Heart right ventricle (tissue), 16 donors: ENCODE results near the gene HLA-DOB. TPM values are rescaled to one million over a fixed set of nuclear protein-coding genes. Genes with fewer than 3 reads are reported as not detected.

Source experiments
- ATAC-seq, 8 donors: fragments of 200-7000 bp; cut with Tn5 transposase; one replicate each; pipeline ENCODE4 v1.9.1; 2020; ENCODE audit warnings: mild to moderate bottlenecking in 8 of 8, moderate library complexity in 8 of 8, moderate number of reproducible peaks in 1 of 8
- DNase-seq, 2 donors: peaks; one replicate each; pipeline ENCODE4 v3.0.0-alpha.2; 2020
- H3K27ac ChIP-seq, 10 donors: fragments of 200-600 bp; sonication (generic) in 2 of 10; one replicate each; pipeline versions ENCODE4 v1.5.0 to v1.8.0; 2020 to 2022; ENCODE audit warnings: mild to moderate bottlenecking in 3 of 10
- H3K27me3 ChIP-seq, 7 donors: fragments of 200-600 bp; one replicate each; pipeline ENCODE4 v1.8.0; 2021 to 2022; ENCODE audit warnings: mild to moderate bottlenecking in 2 of 7
- H3K36me3 ChIP-seq, 9 donors: fragments of 200-600 bp; sonication (generic) in 1 of 9; one replicate each; pipeline versions ENCODE4 v1.5.0 to v1.8.0; 2020 to 2022; ENCODE audit warnings: mild to moderate bottlenecking in 2 of 9
- H3K4me1 ChIP-seq, 9 donors: fragments of 200-600 bp; sonication (generic) in 1 of 9; one replicate each; pipeline versions ENCODE4 v1.5.0 to v1.8.0; 2020 to 2022; ENCODE audit warnings: mild to moderate bottlenecking in 4 of 9
- H3K4me3 ChIP-seq, 10 donors: fragments of 200-600 bp; sonication (generic) in 2 of 10; one replicate each; pipeline versions ENCODE4 v1.5.0 to v1.8.0; 2020 to 2022; ENCODE audit warnings: mild to moderate bottlenecking in 7 of 10, moderate library complexity in 2 of 10
- H3K9me3 ChIP-seq, 11 donors: fragments of 200-600 bp in 10 of 11; sonication (generic) in 2 of 11; one replicate each; pipeline versions ENCODE4 v1.5.0 to v1.8.0; 2013 to 2022; ENCODE audit warnings: mild to moderate bottlenecking in 2 of 11, control low read depth in 1 of 11, moderate library complexity in 1 of 11
- CTCF ChIP-seq, 9 donors: fragments of 200-600 bp; sonication (generic) in 2 of 9; IDR thresholded peaks; one replicate each; pipeline versions ENCODE4 v1.5.0 to v1.8.0; 2021 to 2022; ENCODE audit warnings: antibody characterized with exemption in 9 of 9, mild to moderate bottlenecking in 5 of 9, moderate library complexity in 1 of 9
- WGBS, 2 donors: extraction: QIAGEN DNeasy Blood & Tissue Kit; methylation state at CpG; one replicate each; pipeline ENCODE4 v1.1.7; 2013; ENCODE audit warnings: inconsistent platforms in 1 of 2; 5-methylcytosine and 5-hydroxymethylcytosine counted together
- intact Hi-C, 10 donors: fragments of 100-400 bp; cut with DNase I; formaldehyde crosslinking; loops; one replicate each; pipeline versions ENCODE4 v1.11.1 to v1.14.2; 2022
- polyA plus RNA-seq, 2 donors: library from polyadenylated mRNA; stranded (reverse); fragments of 200-250 nt; gene quantifications; one replicate each; pipeline ENCODE4 v1.2.3, GENCODE V29; 2013
- total RNA-seq, 10 donors: library from RNA; stranded (reverse); fragmentation: NEBNext Ultra II Directional in 3 of 10; extraction: Animal tissue kit (Norgen Biotek cat#: 25700) in 3 of 10; gene quantifications; one replicate each; pipeline versions ENCODE4 v1.2.1 to v1.2.4, GENCODE V29; 2021 to 2023
- donor health status: Arrhythmogenic right ventricular cardiomyopathy.
- donor health status: ischemic (EF 13 %, LVEDD 7.1; RV severe dilation, severe dysfunction).
- donor health status: healthy with polysubstance abuse.
- donor health status: DM: no; HTN: yes; CAD: no.
- donor health status: DM: no; HTN: no; CAD: no.
- donor health status: ischemic (EF 25% LVEDD 6.9; RV normal size, moderate dysfunction).
- donor health status: ischemic (EF 25% LVEDD 5.7; RV mildly dilated, moderate dysfunction).
- donor health status: healthy.
- donor health status: DM: yes; HTN: yes; CAD: no.
- donor health status: Ischemic cardiomyopathy.
- donor health status: ischemic (EF 35%, LVEDD 5.7; RV mildly dilated, moderate dysfunction).
- donor health status: nonischemic (EF 11% LVEDD 7.7; RV severe dilation, severe dysfunction).
- donor health status: DM: yes; HTN: yes; CAD: no.
- donor health status: PGD.
- donor health status: ischemic (EF 29% LVEDD 5.4; RV normal size, mild dysfunction).
- donor health status: nonischemic (EF 23%, LVEDD 6.1; RV moderate dilation, normal function).

The HLA-DOB gene
- total and polyA plus RNA-seq, 12 donors: 0.21 to 2.1 (median 0.48) TPM; not detected in 2

- ATAC-seq: no peak
- peak overlapping the region in 8 of 10 donors; percentile 93 to 96 (median 94) for H3K27ac ChIP-seq
- H3K4me3 ChIP-seq: no peak overlapping the region
- no peaks in the 10 kb centered on the region for H3K9me3 ChIP-seq
- 85 to 87% methylated on average over 15 of the region's 15 CpGs for WGBS, 2 donors
- intact Hi-C loops: loop anchor here in 6 of 10 donors (2.0 to 5.0 kb wide), 5 partner anchors 13 to 33 kb away; partner anchors contain the start of genes TAP1 (in 3 of the 6) and PSMB9 (in 1 of the 6)
- peaks cover 0 to 69% (median 34%) of the 10 kb centered on the region in 9 donors for H3K4me1 ChIP-seq
- no peak for DNase-seq
- peaks cover 0 to 58% (median 13%) of the 10 kb centered on the region in 9 donors for H3K36me3 ChIP-seq
- H3K27me3 ChIP-seq: no peaks in the 10 kb centered on the region
- no peak for TF ChIP-seq CTCF (IDR thresholded peaks at IDR 0.05)
Measured at GRCh38 chr6:32839356-32839755, 22.6 kb upstream of the HLA-DOB start.

- DNase-seq (peak; percentile 96 to 97), ATAC-seq (peak; percentile 96 to 99 (median 97))
- Histone ChIP-seq H3K36me3 (peaks cover 0 to 68% (median 18%) of the 10 kb centered on the region in 9 donors), H3K27ac (peak within 1 kb of the TSS; percentile 84 to 96 (median 94)), H3K4me3 (peak within 1 kb of the TSS; percentile 63 to 86 (median 76)), H3K4me1 (peaks cover 0 to 68% (median 33%) of the 10 kb centered on the region in 9 donors), H3K9me3 (no peaks in the 10 kb centered on the region), H3K27me3 (no peaks in the 10 kb centered on the region)
- intact Hi-C loops: loop anchor here in 7 of 10 donors (1.0 to 5.0 kb wide), 7 partner anchors 14 to 34 kb away; partner anchors contain the start of genes TAP1 (in 3 of the 7) and PSMB9 (in 2 of the 7)
- WGBS, 2 donors: 0% methylated on average over 57 of the region's 57 CpGs
- peak; percentile 90 to 99 (median 97) for TF ChIP-seq CTCF (IDR thresholded peaks at IDR 0.05)
Measured at GRCh38 chr6:32838114-32838958, 21.5 kb upstream of the HLA-DOB start, which contains the start of gene TAP2. TSS of gene TAP2 (minus strand) at chr6:32838739. CDS start at chr6:32838233, 506 bp downstream.

DNA sequence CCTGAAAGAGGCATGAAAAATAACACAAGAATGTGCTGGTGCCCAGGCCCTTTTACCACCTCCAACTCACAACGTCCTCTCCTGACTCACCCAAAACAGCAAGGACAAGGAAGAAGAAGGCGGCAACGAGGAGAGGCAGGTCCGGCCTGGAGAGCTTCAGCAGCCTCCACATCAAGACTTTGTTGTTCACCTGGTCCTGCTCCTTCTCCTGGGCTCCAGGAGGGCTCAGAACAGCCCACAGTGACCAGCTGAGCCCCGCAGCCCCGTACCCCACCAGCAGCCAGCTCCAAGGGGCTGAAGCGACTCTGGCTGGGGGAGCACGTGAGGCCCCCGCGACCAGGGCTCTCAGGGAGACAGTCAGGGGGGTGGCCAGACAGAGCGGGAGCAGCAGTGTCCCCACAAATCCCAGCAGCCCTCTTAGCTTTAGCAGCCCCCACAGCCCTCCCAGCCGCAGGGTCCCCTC lies 20.9 kb upstream of the HLA-DOB start:
- H3K9me3 ChIP-seq: no peaks in the 10 kb centered on the region
- TF ChIP-seq CTCF (IDR thresholded peaks at IDR 0.05): no peak
- intact Hi-C loops: loop anchor here in 7 of 10 donors (1.0 to 5.0 kb wide), 8 partner anchors 15 to 35 kb away; partner anchors contain the start of genes TAP1 (in 3 of the 7) and PSMB9 (in 2 of the 7)
- ATAC-seq: peak in 1 of 8 donors; percentile 1
- 28 to 35% methylated on average over 12 of the region's 12 CpGs for WGBS, 2 donors
- H3K4me3 ChIP-seq: peak overlapping the region; percentile 63 to 86 (median 76)
- peak overlapping the region; percentile 41 to 96 (median 94) for H3K27ac ChIP-seq
- no peak for DNase-seq
- no peaks in the 10 kb centered on the region for H3K27me3 ChIP-seq
- peaks cover 0 to 61% (median 26%) of the 10 kb centered on the region in 9 donors for H3K4me1 ChIP-seq
- peaks cover 0 to 71% (median 18%) of the 10 kb centered on the region in 9 donors for H3K36me3 ChIP-seq

- H3K9me3 ChIP-seq: no peaks in the 10 kb centered on the region
- H3K4me1 ChIP-seq: peaks cover 0 to 53% (median 18%) of the 10 kb centered on the region in 9 donors
- no peaks in the 10 kb centered on the region for H3K27me3 ChIP-seq
- DNase-seq: no peak
- intact Hi-C loops: loop anchor here in 2 of 10 donors (1.0 to 5.0 kb wide), 2 partner anchors 27 to 35 kb away; no protein-coding TSS in a partner anchor
- H3K4me3 ChIP-seq: no peak overlapping the region
- H3K27ac ChIP-seq: peak overlapping the region in 1 of 10 donors; percentile 96
- 95 to 97% methylated on average over 2 of the region's 2 CpGs for WGBS, 2 donors
- H3K36me3 ChIP-seq: peaks cover 0 to 71% (median 16%) of the 10 kb centered on the region in 9 donors
- no peak for ATAC-seq
- TF ChIP-seq CTCF (IDR thresholded peaks at IDR 0.05): no peak
Measured at GRCh38 chr6:32836873-32837272, 20.1 kb upstream of the HLA-DOB start.
